ENCODE data around the gene ARMC9.

DNA sequence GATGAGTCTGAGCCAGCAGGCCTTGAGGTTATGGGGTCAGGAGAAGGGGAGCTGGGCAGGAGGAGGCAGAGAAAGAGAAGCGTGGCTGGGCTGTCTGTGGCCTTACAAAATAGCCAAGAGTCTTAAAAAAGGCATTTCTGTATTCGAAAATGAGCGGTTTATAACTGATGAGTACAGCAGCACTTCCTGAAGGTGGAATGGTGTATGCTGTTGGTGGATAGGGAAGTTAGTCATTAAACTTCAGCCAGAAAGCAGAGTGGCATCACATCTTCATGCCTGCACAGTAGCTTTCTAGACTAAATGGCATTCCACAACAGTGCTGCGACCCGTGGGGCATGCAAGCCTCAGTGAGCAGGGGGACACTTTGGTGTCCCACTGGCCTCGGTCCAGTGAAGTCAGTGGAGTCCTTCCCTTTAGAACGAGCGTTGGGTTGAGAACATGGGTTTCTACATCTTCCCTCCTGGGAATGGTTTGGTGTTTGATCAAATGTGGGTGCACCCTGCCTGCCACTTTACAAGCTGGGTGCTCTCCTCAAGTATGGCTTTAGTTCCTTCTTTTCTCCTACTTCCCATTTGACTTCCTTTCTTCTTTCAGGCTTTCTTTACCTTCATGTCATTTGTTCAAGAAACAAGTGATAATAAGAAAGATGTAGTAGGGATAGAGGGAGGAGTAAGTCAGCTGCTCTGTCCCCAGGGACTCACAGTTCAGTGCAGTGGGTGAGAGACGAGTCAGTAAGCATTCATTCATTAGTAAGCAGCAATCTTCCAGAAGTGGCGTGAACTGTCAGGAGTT, 96.3 kb downstream of the ARMC9 start:
- TF ChIP-seq, protein P1, sequence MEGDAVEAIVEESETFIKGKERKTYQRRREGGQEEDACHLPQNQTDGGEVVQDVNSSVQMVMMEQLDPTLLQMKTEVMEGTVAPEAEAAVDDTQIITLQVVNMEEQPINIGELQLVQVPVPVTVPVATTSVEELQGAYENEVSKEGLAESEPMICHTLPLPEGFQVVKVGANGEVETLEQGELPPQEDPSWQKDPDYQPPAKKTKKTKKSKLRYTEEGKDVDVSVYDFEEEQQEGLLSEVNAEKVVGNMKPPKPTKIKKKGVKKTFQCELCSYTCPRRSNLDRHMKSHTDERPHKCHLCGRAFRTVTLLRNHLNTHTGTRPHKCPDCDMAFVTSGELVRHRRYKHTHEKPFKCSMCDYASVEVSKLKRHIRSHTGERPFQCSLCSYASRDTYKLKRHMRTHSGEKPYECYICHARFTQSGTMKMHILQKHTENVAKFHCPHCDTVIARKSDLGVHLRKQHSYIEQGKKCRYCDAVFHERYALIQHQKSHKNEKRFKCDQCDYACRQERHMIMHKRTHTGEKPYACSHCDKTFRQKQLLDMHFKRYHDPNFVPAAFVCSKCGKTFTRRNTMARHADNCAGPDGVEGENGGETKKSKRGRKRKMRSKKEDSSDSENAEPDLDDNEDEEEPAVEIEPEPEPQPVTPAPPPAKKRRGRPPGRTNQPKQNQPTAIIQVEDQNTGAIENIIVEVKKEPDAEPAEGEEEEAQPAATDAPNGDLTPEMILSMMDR (IDR thresholded peaks at IDR 0.05): no peak
- TF ChIP-seq POLR2AphosphoS5 (IDR thresholded peaks at IDR 0.05; ENCODE audit: low read depth, low read length): no peak
- TF ChIP-seq SIN3A (IDR thresholded peaks at IDR 0.05; ENCODE audit: borderline replicate concordance, insufficient read depth, low read depth, low read length): no peak
